ENCODE measurements around the gene GPR45. TPM values are rescaled to one million over a fixed set of nuclear protein-coding genes. Genes with fewer than 3 reads are reported as not detected.

GPR45 gene
- total RNA-seq, 1 donor from 2014 or later, result not detected

DNA sequence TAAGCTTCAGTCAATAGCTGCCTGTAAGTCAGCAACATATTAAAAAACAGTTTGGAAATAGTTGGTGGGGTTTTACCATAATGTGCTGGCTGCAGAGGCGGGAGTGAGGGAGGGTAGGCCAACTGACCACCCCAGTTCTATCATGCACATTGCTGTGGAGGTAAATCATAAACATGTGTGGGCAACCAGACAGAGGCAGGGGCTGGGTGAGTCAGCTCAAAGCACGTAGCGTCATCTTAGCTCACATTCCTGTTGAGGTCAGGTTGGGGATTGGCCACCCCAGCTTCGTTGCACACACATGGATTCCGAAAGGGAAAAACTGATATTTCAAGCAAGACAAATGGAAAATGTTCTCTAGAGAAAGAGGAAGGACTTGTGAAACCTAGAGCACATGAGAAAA, 19.5 kb downstream of the GPR45 start:
- Mint-ChIP-seq H3K4me3 (no peak overlapping the region), H3K27ac (no peak overlapping the region), H3K4me1 (no peaks in the 10 kb centered on the region), H3K9me3 (no peaks in the 10 kb centered on the region), H3K36me3 (ENCODE audit: low read depth) (peaks cover 32% of the 10 kb centered on the region), H3K27me3 (no peaks in the 10 kb centered on the region)
- ChIA-PET CTCF (no interaction called here), POLR2A (no interaction called here)
- intact Hi-C loops (cut with micrococcal nuclease), result no loop called here
- TF ChIP-seq, protein P1, sequence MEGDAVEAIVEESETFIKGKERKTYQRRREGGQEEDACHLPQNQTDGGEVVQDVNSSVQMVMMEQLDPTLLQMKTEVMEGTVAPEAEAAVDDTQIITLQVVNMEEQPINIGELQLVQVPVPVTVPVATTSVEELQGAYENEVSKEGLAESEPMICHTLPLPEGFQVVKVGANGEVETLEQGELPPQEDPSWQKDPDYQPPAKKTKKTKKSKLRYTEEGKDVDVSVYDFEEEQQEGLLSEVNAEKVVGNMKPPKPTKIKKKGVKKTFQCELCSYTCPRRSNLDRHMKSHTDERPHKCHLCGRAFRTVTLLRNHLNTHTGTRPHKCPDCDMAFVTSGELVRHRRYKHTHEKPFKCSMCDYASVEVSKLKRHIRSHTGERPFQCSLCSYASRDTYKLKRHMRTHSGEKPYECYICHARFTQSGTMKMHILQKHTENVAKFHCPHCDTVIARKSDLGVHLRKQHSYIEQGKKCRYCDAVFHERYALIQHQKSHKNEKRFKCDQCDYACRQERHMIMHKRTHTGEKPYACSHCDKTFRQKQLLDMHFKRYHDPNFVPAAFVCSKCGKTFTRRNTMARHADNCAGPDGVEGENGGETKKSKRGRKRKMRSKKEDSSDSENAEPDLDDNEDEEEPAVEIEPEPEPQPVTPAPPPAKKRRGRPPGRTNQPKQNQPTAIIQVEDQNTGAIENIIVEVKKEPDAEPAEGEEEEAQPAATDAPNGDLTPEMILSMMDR (IDR thresholded peaks at IDR 0.05), result no peak
- DNase-seq (no peak), ATAC-seq (ENCODE audit: low read depth) (no peak)

DNA sequence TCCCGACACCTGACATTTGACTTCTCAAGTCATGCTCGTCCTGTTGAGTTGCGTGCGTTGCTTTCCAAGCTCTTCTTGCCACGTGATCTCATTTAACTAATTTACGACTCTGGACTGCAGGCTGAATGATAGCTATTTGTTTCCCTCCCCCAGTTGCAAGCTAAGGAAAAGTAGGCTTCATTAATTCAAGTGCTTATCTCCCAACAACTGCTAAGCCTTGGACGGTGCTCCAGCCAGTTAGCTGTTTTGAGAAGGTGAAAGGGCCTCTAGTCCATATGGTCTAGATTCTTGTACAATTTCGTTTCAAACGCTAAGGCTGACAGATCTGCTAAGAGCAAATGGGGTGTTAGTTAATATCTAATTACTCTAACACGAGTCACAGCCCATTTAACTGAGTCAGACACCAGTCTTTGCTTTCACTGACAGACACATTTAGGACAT, 21.1 kb downstream of the GPR45 start:
- ChIA-PET POLR2A (no interaction called here), CTCF (no interaction called here)
- Mint-ChIP-seq H3K36me3 (ENCODE audit: low read depth) (peaks cover 48% of the 10 kb centered on the region), H3K4me3 (no peak overlapping the region), H3K27ac (no peak overlapping the region), H3K9me3 (no peaks in the 10 kb centered on the region), H3K27me3 (no peaks in the 10 kb centered on the region), H3K4me1 (no peaks in the 10 kb centered on the region)
- intact Hi-C loops (cut with micrococcal nuclease), result no loop called here
- DNase-seq (no peak), ATAC-seq (ENCODE audit: low read depth) (no peak)
- TF ChIP-seq, protein P1 (IDR thresholded peaks at IDR 0.05), result no peak

GRCh38 chr2:105269426-105269825, 27.9 kb downstream of the GPR45 start:
- ChIA-PET POLR2A (no interaction called here), CTCF (no interaction called here)
- Mint-ChIP-seq H3K36me3 (ENCODE audit: low read depth) (peaks cover 97% of the 10 kb centered on the region), H3K4me1 (no peaks in the 10 kb centered on the region), H3K27me3 (no peaks in the 10 kb centered on the region), H3K9me3 (no peaks in the 10 kb centered on the region), H3K4me3 (no peak overlapping the region), H3K27ac (no peak overlapping the region)
- DNase-seq, result no peak
- TF ChIP-seq, protein P1 (IDR thresholded peaks at IDR 0.05), result no peak
- intact Hi-C loops (cut with micrococcal nuclease), result no loop called here
- ATAC-seq (ENCODE audit: low read depth), result no peak

- Mint-ChIP-seq H3K4me1 (no peaks in the 10 kb centered on the region), H3K4me3 (no peak overlapping the region), H3K27ac (no peak overlapping the region), H3K36me3 (ENCODE audit: low read depth) (peaks cover 98% of the 10 kb centered on the region), H3K9me3 (no peaks in the 10 kb centered on the region), H3K27me3 (no peaks in the 10 kb centered on the region)
- TF ChIP-seq, protein P1 (IDR thresholded peaks at IDR 0.05), result no peak
- POLR2A ChIA-PET, result no interaction called here
- no peak for DNase-seq
- ATAC-seq (ENCODE audit: low read depth), result no peak
- intact Hi-C loops (cut with micrococcal nuclease), result no loop called here
- CTCF ChIA-PET, result no interaction called here
Measured at GRCh38 chr2:105271393-105272045, 30.0 kb downstream of the GPR45 start.

- no peak for DNase-seq
- Mint-ChIP-seq H3K27ac (no peak overlapping the region), H3K9me3 (no peaks in the 10 kb centered on the region), H3K27me3 (no peaks in the 10 kb centered on the region), H3K36me3 (ENCODE audit: low read depth) (peaks cover 98% of the 10 kb centered on the region), H3K4me3 (no peak overlapping the region), H3K4me1 (no peaks in the 10 kb centered on the region)
- intact Hi-C loops (cut with micrococcal nuclease), result no loop called here
- ChIA-PET POLR2A (no interaction called here), CTCF (no interaction called here)
- TF ChIP-seq, protein P1 (IDR thresholded peaks at IDR 0.05), result no peak
- no peak for ATAC-seq (ENCODE audit: low read depth)
Measured at GRCh38 chr2:105272176-105272575, 30.6 kb downstream of the GPR45 start.

Measured in activated B cell treated with CpG ODN at 0.5 μM for 24 hours (primary cell).